Effector memory CD4-positive, alpha-beta T cell (primary cell): ENCODE data around the gene C1QBP.
"Not testable (repeated sequence)": the region's sequence is repeated elsewhere in the genome, so short reads cannot be mapped to it uniquely, and the experiment has no call there.

Experiments
- DNase-seq, 3 donors: peaks; one replicate each; pipeline ENCODE4 v3.0.0-alpha.2; 2020
- H3K27ac ChIP-seq: 2 replicates; pipeline ENCODE4 v1.7.0; 2013; ENCODE audit warnings: mild to moderate bottlenecking, low read length, moderate library complexity; ENCODE audit not compliant: insufficient read depth, poor library complexity, severe bottlenecking
- H3K27me3 ChIP-seq: replicated peaks from 2 replicates; pipeline ENCODE4 v1.7.0; 2013; ENCODE audit warnings: mild to moderate bottlenecking, low read length; ENCODE audit not compliant: insufficient read depth, control insufficient read depth, poor library complexity, severe bottlenecking
- H3K36me3 ChIP-seq: 2 replicates; pipeline ENCODE4 v1.7.0; 2013; ENCODE audit warnings: mild to moderate bottlenecking, low read length, moderate library complexity; ENCODE audit not compliant: control insufficient read depth, insufficient read depth
- H3K4me1 ChIP-seq: 2 replicates; pipeline ENCODE4 v1.7.0; 2013; ENCODE audit warnings: low read length, mild to moderate bottlenecking; ENCODE audit not compliant: control insufficient read depth, insufficient read depth, poor library complexity, severe bottlenecking
- H3K4me3 ChIP-seq: 2 replicates; pipeline ENCODE4 v1.7.0; 2013; ENCODE audit warnings: low read length, low read depth, mild to moderate bottlenecking; ENCODE audit not compliant: insufficient read depth, poor library complexity, severe bottlenecking
- H3K9me3 ChIP-seq: 2 replicates; pipeline ENCODE4 v1.7.0; 2013; ENCODE audit warnings: mild to moderate bottlenecking, low read length, moderate library complexity; ENCODE audit not compliant: control insufficient read depth

C1QBP gene

GRCh38 chr17:5468075-5468473 is 29.1 kb upstream of the C1QBP start:
- Histone ChIP-seq H3K4me3 (peak overlapping the region; percentile 69), H3K36me3 (peaks cover 4% of the 10 kb centered on the region), H3K4me1 (peaks cover 6% of the 10 kb centered on the region), H3K27ac (no peak overlapping the region), H3K27me3 (no peaks in the 10 kb centered on the region), H3K9me3 (no peaks in the 10 kb centered on the region)
- no peak for DNase-seq

- peaks cover 6% of the 10 kb centered on the region for H3K36me3 ChIP-seq
- DNase-seq = no peak
- no peaks in the 10 kb centered on the region for H3K9me3 ChIP-seq
- peak overlapping the region; percentile 69 for H3K4me3 ChIP-seq
- H3K4me1 ChIP-seq = peaks cover 6% of the 10 kb centered on the region
- H3K27me3 ChIP-seq = no peaks in the 10 kb centered on the region
- no peak overlapping the region for H3K27ac ChIP-seq
Measured at GRCh38 chr17:5467416-5467815, 28.5 kb upstream of the C1QBP start.

- Histone ChIP-seq H3K27me3 (no peaks in the 10 kb centered on the region), H3K36me3 (peaks cover 3% of the 10 kb centered on the region), H3K9me3 (no peaks in the 10 kb centered on the region), H3K27ac (no peak overlapping the region), H3K4me3 (no peak overlapping the region), H3K4me1 (peaks cover 6% of the 10 kb centered on the region)
- DNase-seq = no peak
Measured at GRCh38 chr17:5466295-5466694, 27.3 kb upstream of the C1QBP start.

GRCh38 chr17:5464717-5465507 is 26.0 kb upstream of the C1QBP start:
- peaks cover 8% of the 10 kb centered on the region for H3K36me3 ChIP-seq
- no peak overlapping the region for H3K27ac ChIP-seq
- H3K4me3 ChIP-seq = no peak overlapping the region
- no peak for DNase-seq
- no peaks in the 10 kb centered on the region for H3K27me3 ChIP-seq
- peaks cover 6% of the 10 kb centered on the region for H3K4me1 ChIP-seq
- no peaks in the 10 kb centered on the region for H3K9me3 ChIP-seq

GRCh38 chr17:5446786-5447185 is 7.8 kb upstream of the C1QBP start:
- Histone ChIP-seq H3K4me3 (no peak overlapping the region), H3K27me3 (no peaks in the 10 kb centered on the region), H3K9me3 (no peaks in the 10 kb centered on the region), H3K4me1 (no peaks in the 10 kb centered on the region), H3K27ac (no peak overlapping the region), H3K36me3 (peaks cover 34% of the 10 kb centered on the region)
- DNase-seq = no peak

- Histone ChIP-seq H3K36me3 (peaks cover 31% of the 10 kb centered on the region), H3K9me3 (no peaks in the 10 kb centered on the region), H3K27me3 (no peaks in the 10 kb centered on the region), H3K4me1 (peaks cover 4% of the 10 kb centered on the region), H3K4me3 (no peak overlapping the region), H3K27ac (no peak overlapping the region)
- no peak for DNase-seq
Measured at GRCh38 chr17:5444209-5444608, 5.3 kb upstream of the C1QBP start.

- Histone ChIP-seq H3K36me3 (peaks cover 31% of the 10 kb centered on the region), H3K27me3 (no peaks in the 10 kb centered on the region), H3K27ac (no peak overlapping the region), H3K4me3 (no peak overlapping the region), H3K4me1 (peaks cover 4% of the 10 kb centered on the region), H3K9me3 (no peaks in the 10 kb centered on the region)
- no peak for DNase-seq
Measured at GRCh38 chr17:5443728-5444127, 4.8 kb upstream of the C1QBP start.

GRCh38 chr17:5439446-5439764 is 450 bp upstream of the C1QBP start:
- DNase-seq = no peak
- Histone ChIP-seq H3K4me1 (peaks cover 20% of the 10 kb centered on the region), H3K4me3 (peak overlapping the region; percentile 80), H3K36me3 (peaks cover 21% of the 10 kb centered on the region), H3K9me3 (no peaks in the 10 kb centered on the region), H3K27ac (peak overlapping the region; percentile 74), H3K27me3 (no peaks in the 10 kb centered on the region)

GRCh38 chr17:5437721-5438317 is 1.1 kb downstream of the C1QBP start:
- Histone ChIP-seq H3K9me3 (no peaks in the 10 kb centered on the region), H3K27me3 (no peaks in the 10 kb centered on the region), H3K36me3 (peaks cover 23% of the 10 kb centered on the region), H3K4me1 (peaks cover 20% of the 10 kb centered on the region), H3K27ac (peak overlapping the region; percentile 74), H3K4me3 (peak overlapping the region; percentile 80)
- no peak for DNase-seq

GRCh38 chr17:5435781-5436315 is 3.1 kb downstream of the C1QBP start:
- not testable (repeated sequence) for H3K27ac ChIP-seq, H3K4me3 ChIP-seq, H3K9me3 ChIP-seq, DNase-seq, H3K27me3 ChIP-seq
- Histone ChIP-seq H3K4me1 (peaks cover 20% of the 10 kb centered on the region), H3K36me3 (peaks cover 41% of the 10 kb centered on the region)
